DMS114 treated with DMSO at 0.1 percent for 48 hours (cell line): Measurements from ENCODE around the gene DUSP14.
"Not testable (repeated sequence)": the region's sequence is repeated elsewhere in the genome, so short reads cannot be mapped to it uniquely, and the experiment has no call there.

Experiments
- DNase-seq: peaks from one replicate; lab custom pipeline; 2025; ENCODE audit not compliant: unreplicated experiment; lab: John Stamatoyannopoulos, UW

The DUSP14 gene

DNA sequence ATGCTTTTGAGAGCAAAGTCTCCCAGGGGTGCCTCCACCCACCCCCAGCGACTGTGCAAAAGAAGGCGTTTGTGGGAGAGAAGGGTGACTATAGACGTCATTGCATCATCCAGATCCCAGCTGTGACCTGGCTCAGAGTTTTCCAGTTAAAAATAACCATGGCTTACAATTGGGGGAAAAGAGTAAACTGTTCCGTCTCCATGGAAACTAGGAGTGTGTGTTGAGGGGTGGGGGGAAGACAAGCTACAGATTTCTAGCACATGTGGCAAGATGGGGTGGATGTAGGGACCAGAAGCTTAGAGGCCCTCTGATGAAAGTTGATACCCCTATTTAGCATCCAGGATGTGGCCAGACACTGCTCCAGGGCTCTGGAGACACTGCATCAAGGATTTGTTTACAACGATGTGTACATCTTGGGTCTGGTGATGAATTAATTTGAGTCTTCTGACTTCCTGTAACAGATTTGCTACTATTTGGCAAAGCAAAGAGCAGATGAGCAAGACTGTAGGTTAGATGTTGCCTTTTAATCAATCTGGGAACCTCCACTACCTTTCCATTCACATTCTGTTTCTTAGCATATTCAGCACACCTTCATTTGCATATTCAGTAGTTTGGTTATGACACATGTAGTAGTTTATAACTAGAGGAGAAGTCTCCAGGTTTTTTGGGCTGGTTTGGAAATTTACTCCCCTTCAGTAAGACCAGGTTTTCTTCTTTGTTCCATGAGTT, 6.2 kb upstream of the DUSP14 start:
- no peak for DNase-seq

DNA sequence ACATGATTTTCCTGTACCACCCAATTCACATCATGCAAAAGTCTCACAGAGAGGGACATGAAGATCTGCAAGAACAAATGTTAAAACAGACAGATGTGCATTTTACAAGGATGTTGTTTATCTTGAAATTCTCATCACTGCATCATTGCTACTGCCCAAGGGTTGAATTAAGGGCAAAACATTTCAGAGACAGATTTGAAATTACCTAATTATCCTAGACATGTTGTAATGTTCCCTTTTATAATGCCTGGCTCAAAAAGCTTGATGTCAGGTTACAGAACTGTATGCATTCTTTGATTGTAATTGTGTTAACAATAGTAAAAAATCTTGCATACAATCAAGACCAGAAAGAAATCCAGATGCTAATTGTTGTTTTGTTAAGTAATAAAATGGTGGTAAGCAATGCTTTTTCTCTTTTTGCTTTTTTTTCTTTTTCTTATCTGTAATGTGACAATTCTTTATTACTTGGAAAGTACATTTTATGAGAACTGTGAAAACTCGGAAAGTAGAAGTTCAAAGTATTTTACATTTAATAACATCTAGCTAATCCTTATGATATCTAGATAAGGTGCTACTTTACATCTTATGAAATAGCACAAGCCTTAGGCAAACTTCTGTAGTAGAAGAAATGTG, 3.6 kb upstream of the DUSP14 start:
- DNase-seq = no peak

GRCh38 chr17:37488009-37488604, 1.6 kb upstream of the DUSP14 start:
- no peak for DNase-seq

DNA sequence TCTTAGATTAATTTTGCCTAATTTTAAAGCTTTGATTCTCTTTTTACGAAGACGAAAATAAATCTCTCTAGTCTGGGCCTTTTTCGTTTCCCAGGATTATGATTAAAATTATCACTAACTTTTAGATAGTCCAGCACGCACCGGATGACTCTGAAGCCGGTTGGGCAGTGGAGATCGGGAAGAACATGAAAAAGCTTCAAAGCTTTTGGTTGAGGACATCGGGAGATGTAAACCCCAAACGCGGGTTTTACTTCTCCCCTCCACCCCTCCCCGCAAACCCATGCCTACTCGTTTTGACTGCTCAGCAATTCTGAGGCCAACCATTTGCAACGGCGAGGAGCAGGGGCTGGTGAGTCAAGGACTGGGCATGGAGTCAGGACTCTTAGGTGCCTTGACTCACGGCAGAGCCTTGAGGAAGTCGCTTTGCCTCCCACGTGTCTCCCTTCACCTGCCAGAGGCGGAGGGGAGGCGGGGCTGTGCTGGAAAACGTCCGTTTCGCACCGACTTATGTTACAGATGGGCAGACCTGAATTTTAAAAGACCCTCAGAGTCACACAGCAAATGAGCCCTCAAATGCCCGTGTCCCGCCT, 989 bp upstream of the DUSP14 start:
- no peak for DNase-seq

- no peak for DNase-seq
Observed at GRCh38 chr17:37490022-37490587, 414 bp downstream of the DUSP14 start.

DNA sequence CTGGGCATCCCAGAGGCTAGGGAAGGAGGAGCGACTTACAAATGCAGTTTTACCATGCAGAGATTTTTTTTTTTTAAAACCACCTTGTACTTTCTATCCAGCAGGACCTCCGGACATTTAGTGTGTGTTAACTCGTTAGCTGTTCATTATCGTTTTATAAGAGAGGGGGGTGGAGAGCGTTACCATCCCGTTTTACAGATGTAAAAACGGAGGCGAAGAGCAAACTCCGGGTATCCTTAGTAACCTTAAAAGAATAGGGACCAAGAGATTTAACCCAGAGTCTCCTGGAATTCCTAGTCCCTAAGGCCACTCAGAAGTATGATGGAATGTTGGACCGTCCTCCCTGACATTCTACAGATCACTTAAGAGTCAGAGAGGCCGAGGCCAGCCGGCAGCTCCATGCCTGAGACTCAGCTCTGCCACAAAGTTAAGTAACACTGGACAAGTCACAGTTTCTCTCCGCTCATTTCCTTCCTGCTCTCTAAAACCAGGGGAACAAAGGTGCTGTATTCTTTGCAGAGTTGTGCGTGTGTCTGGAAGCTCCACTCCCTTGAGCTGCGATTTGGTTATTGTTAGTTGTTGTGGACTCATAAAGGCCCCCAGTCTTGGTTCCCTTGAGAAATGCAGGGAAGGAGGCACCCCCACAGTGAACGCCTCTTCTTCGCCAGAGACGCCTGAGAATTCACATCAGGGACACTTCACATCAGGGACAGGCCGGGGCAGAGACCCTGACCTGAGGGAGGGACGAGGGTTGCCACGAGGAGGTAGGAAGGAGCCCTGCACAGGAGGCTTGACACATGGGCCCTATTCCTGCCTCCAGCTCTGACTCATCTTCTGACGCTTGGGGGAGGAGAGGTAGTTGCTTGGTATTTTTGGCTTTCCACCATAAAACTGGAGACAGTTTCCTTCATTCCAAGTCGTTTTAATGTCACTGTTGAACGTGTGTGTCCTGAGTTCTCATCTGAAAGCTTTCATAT, 1.2 kb downstream of the DUSP14 start:
- DNase-seq = no peak

GRCh38 chr17:37492167-37492566, 2.5 kb downstream of the DUSP14 start:
- DNase-seq = no peak

GRCh38 chr17:37493249-37494027, 3.7 kb downstream of the DUSP14 start:
- no peak for DNase-seq

- no peak for DNase-seq
Observed at GRCh38 chr17:37494401-37494831, 4.7 kb downstream of the DUSP14 start.

GRCh38 chr17:37494971-37495370, 5.3 kb downstream of the DUSP14 start:
- DNase-seq = no peak

DNA sequence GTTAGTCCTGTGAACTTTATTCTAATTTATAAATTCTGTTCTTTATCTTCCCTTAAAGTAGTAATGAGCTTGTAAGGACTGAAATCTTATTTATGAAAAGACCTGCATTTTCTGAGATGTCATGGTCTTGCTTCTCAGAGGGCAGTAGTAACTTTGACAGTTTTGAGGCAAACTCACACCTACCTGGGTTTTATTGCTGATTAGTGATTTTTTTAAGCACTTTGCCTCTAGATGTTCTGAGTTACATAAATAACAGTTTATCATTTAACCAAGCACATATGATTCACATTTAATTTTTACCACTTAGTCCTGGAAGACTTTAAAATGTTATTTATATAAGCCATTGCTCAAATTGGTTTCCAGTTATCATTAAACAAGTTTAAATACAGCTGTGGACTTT, 10.7 kb downstream of the DUSP14 start:
- DNase-seq = no peak

DNA sequence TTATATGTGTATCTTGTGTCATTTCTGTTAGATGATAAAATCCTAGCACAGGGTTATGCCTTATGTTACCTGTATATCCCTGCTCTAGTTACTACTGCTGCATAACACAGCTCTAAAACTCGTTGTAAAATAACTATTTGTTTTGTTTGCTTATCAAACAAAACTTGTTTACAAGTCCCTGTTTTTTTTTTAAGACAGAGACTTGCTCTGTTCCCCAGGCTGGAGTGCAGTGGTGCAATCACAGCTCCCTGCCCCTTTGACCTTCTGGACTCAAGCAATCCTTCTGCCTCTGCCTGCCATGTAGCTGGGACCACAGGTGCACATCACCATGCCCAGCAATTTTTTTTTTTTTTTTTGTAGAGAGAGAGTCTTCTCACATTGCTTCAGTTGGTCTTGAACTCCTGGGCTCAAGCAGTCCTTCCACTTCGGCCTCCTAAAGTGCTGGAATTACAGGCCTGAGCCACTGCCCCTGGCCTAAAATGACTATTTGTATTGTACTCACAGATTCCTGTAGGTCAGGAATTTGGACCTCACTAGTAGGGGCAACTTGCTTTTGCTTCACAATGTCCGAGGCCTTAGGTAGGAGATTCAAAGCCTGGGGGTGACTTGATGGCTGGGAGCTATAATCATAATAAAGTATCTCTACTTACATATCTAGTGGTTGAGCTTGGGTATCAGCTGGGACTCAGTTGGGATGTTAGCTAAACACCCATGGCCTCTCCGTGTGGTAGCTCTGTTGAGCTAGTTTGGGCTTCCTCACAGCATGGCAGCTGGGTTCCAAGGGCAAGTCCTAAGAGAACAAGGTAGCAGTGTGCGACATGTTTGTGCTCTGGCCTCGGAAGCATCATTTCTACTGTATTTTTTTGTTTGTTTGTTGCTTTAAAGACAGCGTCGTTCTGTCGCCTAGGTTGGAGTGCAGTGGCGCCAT, 12.6 kb downstream of the DUSP14 start:
- DNase-seq = no peak

GRCh38 chr17:37503148-37503547, 13.5 kb downstream of the DUSP14 start:
- DNase-seq = no peak

DNA sequence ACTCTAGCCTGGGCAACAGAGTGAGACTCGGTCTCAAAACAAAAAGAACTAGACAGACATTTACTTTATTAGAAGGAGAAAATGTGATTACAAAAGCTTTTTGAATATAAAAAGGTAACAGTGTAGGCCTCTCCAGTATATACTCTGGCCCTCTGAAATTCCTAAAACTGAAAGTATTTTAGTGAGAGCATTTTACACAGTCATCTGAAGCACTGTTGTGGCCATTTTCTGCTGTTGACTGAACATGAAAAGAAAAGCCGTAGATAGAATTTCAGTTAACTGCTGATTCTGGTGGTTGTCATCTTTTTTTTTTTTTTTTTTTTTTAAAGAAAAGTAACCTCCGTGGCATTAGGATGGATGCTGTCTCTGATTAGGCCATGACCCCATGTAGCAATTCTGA, 15.6 kb downstream of the DUSP14 start:
- DNase-seq = no peak

DNA sequence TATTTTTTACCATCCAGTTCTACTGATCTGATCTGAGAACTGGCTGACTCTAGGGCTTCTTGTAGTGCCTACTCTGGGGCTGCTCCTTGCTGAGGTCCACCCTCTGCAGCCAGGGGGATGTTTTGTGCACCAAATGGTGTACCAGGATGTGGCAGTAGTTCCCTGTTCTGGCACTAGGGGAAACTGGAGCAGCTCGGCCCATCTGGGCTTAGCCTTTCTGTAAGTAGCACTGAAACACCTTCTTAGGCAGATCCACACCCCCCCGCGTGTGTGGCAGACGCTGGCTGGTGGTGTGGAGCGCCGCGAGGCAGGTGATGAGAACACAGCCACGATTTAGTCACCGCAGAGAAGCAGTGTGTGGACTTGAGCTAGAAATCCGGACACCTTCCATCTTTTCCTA, 17.0 kb downstream of the DUSP14 start:
- no peak for DNase-seq

GRCh38 chr17:37507111-37507510, 17.4 kb downstream of the DUSP14 start:
- DNase-seq = no peak

GRCh38 chr17:37510056-37510455, 20.4 kb downstream of the DUSP14 start:
- DNase-seq = no peak

DNA sequence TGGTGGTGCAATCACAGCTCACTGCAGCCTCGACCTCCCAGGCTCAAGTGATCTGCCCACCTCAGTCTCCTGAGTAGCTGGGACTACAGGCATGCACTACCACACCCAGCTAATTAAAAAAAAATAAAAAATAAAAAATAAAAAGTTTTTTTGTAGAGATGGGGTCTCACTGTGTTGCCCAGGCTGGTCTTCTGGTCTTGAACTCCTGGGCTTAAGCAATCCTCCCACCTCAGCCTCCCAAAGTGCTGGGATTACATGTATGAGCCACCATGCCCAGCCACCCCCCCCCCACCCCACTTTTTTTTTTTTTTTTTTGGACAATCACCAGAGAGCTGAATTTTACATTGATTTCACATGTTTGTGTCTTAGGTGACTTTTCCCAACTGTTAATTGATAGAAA, 22.0 kb downstream of the DUSP14 start:
- not testable (repeated sequence) for DNase-seq
